ENCODE results near the gene PTPRR. TPM values are rescaled to one million over a fixed set of nuclear protein-coding genes. Genes with fewer than 3 reads are reported as not detected.

PTPRR gene
- total RNA-seq, 3 donors from 2014 or later: 16.6 to 46.9 (median 25.1) TPM

- Histone ChIP-seq H3K4me3 (no peak overlapping the region), H3K4me1 (ENCODE audit: low read depth) (no peaks in the 10 kb centered on the region), H3K36me3 (ENCODE audit: low read depth) (no peaks in the 10 kb centered on the region), H3K9me3 (no peaks in the 10 kb centered on the region)
- ATAC-seq (no peak), DNase-seq (no peak)
- TF ChIP-seq CTCF (IDR thresholded peaks at IDR 0.05): no peak
- intact Hi-C loops (cut with DNase I, micrococcal nuclease): no loop called here
These were observed 2.2 kb downstream of the PTPRR start for GRCh38 chr12:70918321-70918720.

- no peaks in the 10 kb centered on the region for H3K36me3 ChIP-seq (ENCODE audit: low read depth)
- DNase-seq: no peak
- no peak overlapping the region for H3K4me3 ChIP-seq
- no peak for ATAC-seq
- H3K9me3 ChIP-seq: no peaks in the 10 kb centered on the region
- H3K4me1 ChIP-seq (ENCODE audit: low read depth): no peaks in the 10 kb centered on the region
- TF ChIP-seq CTCF (IDR thresholded peaks at IDR 0.05): no peak
- intact Hi-C loops (cut with DNase I, micrococcal nuclease): no loop called here
These were observed 9.9 kb downstream of the PTPRR start for GRCh38 chr12:70910666-70911065.

GRCh38 chr12:70908978-70909377 lies 11.6 kb downstream of the PTPRR start:
- DNase-seq (no peak), ATAC-seq (no peak)
- no peak for TF ChIP-seq CTCF (IDR thresholded peaks at IDR 0.05)
- H3K9me3 ChIP-seq: no peaks in the 10 kb centered on the region
- no peaks in the 10 kb centered on the region for H3K36me3 ChIP-seq (ENCODE audit: low read depth)
- no peak overlapping the region for H3K4me3 ChIP-seq
- H3K4me1 ChIP-seq (ENCODE audit: low read depth): no peaks in the 10 kb centered on the region
- intact Hi-C loops (cut with DNase I, micrococcal nuclease): no loop called here

GRCh38 chr12:70907412-70907811 lies 13.1 kb downstream of the PTPRR start:
- no peak overlapping the region for H3K4me3 ChIP-seq
- TF ChIP-seq CTCF (IDR thresholded peaks at IDR 0.05): no peak
- H3K9me3 ChIP-seq: no peaks in the 10 kb centered on the region
- intact Hi-C loops (cut with DNase I, micrococcal nuclease): no loop called here
- no peaks in the 10 kb centered on the region for H3K4me1 ChIP-seq (ENCODE audit: low read depth)
- H3K36me3 ChIP-seq (ENCODE audit: low read depth): no peaks in the 10 kb centered on the region
- DNase-seq: no peak
- no peak for ATAC-seq

GRCh38 chr12:70895956-70896355 lies 24.6 kb downstream of the PTPRR start:
- TF ChIP-seq CTCF (IDR thresholded peaks at IDR 0.05): no peak
- ATAC-seq (no peak), DNase-seq (no peak)
- H3K9me3 ChIP-seq: no peaks in the 10 kb centered on the region
- no peaks in the 10 kb centered on the region for H3K4me1 ChIP-seq (ENCODE audit: low read depth)
- H3K4me3 ChIP-seq: no peak overlapping the region
- H3K36me3 ChIP-seq (ENCODE audit: low read depth): no peaks in the 10 kb centered on the region
- intact Hi-C loops (cut with DNase I, micrococcal nuclease): no loop called here

- Histone ChIP-seq H3K4me1 (ENCODE audit: low read depth) (no peaks in the 10 kb centered on the region), H3K36me3 (ENCODE audit: low read depth) (no peaks in the 10 kb centered on the region), H3K4me3 (no peak overlapping the region), H3K9me3 (no peaks in the 10 kb centered on the region)
- intact Hi-C loops (cut with DNase I, micrococcal nuclease): no loop called here
- no peak for ATAC-seq
- DNase-seq: no peak
- TF ChIP-seq CTCF (IDR thresholded peaks at IDR 0.05): no peak
These were observed 27.9 kb downstream of the PTPRR start for GRCh38 chr12:70892593-70892992.
